K562 (cell line): ENCODE data around the gene EGLN1. TPM values are rescaled to one million over a fixed set of nuclear protein-coding genes. Genes with fewer than 3 reads are reported as not detected.

Source experiments
- ATAC-seq: fragments of 200-7000 bp; cut with Tn5 transposase; 3 replicates; pipeline ENCODE4 v1.9.1; 2020; ENCODE audit warnings: moderate library complexity
- BruUV-seq: library from RNA; stranded (reverse); fragments of 400-500 nt; replicated peaks from 2 replicates; lab custom pipeline; 2021; lab: Mats Ljungman, UMichigan
- CTCF ChIA-PET: fragments of 300-600 bp; formaldehyde crosslinking; extraction: SDS; loops from one replicate; lab custom pipeline; 2021; ENCODE audit warnings: low intra/inter-chr PET ratio; lab: Yijun Ruan, JAX
- POLR2A ChIA-PET: fragments of 300-600, 350-650 bp; sonication (Branson Sonifier 250); formaldehyde crosslinking; extraction: SDS; loops from one replicate; lab custom pipeline; 2021; ENCODE audit warnings: antibody characterized with exemption, inconsistent platforms; lab: Yijun Ruan, JAX
- DNase-seq, 4 experiments: peaks; one replicate each; pipeline versions ENCODE4 v3.0.0 to v3.0.0-alpha.2; 2011 to 2018; ENCODE audit warnings: low spot score in 3 of 4, mixed read lengths in 3 of 4; ENCODE audit errors: extremely low read depth in 1 of 4
- FAIRE-seq: peaks from 2 replicates; lab custom pipeline; 2011; peaks lifted over from hg19 to GRCh38; lab: Jason Lieb, UNC
- H2AFZ ChIP-seq: 2 replicates; pipeline ENCODE4 v1.6.0; 2011; ENCODE audit warnings: low read depth, low read length, control low read depth, inconsistent platforms
- H3K27ac ChIP-seq: fragments of 200-600 bp; 3 replicates; pipeline ENCODE4 v1.8.0; 2011; ENCODE audit warnings: low read depth, mild to moderate bottlenecking, control low read depth, inconsistent platforms, low read length, moderate library complexity, mixed read lengths; ENCODE audit errors: extremely low read depth
- H3K27me3 ChIP-seq, 2 experiments: fragments of 300-600 bp in 1 of 2; 2 replicates in 1 of 2; 3 replicates in 1 of 2; pipeline versions ENCODE4 v1.6.0 to v1.8.0; 2011; ENCODE audit warnings: inconsistent platforms in 2 of 2, low read length in 2 of 2, mild to moderate bottlenecking in 1 of 2, mixed read lengths in 1 of 2, moderate library complexity in 1 of 2; ENCODE audit not compliant: control insufficient read depth in 2 of 2, insufficient read depth in 2 of 2
- H3K36me3 ChIP-seq: fragments of 300-600 bp; 3 replicates; pipeline ENCODE4 v1.8.0; 2011; ENCODE audit warnings: mild to moderate bottlenecking, low read length, inconsistent platforms; ENCODE audit not compliant: control insufficient read depth, insufficient read depth
- H3K4me1 ChIP-seq, 2 experiments: fragments of 200-600 bp in 1 of 2; replicated peaks in 1 of 2; 2 replicates in 1 of 2; 3 replicates in 1 of 2; pipeline versions ENCODE4 v1.5.1 to v1.8.0; 2011; ENCODE audit warnings: inconsistent platforms in 2 of 2, low read length in 2 of 2, mild to moderate bottlenecking in 1 of 2, mixed read lengths in 1 of 2, moderate library complexity in 1 of 2; ENCODE audit not compliant: control insufficient read depth in 2 of 2, insufficient read depth in 2 of 2
- H3K4me2 ChIP-seq: 2 replicates; pipeline ENCODE4 v1.6.1; 2011; ENCODE audit warnings: low read length, control low read depth, inconsistent platforms, mixed read lengths; ENCODE audit not compliant: insufficient read depth
- H3K4me3 ChIP-seq: fragments of 200-600 bp; sonication (generic), shearing (Covaris generic); 2 replicates; pipeline ENCODE4 v1.5.1; 2016; ENCODE audit warnings: control low read depth, inconsistent platforms
- H3K79me2 ChIP-seq: fragments of 200-600 bp; 3 replicates; pipeline ENCODE4 v1.8.0; 2011; ENCODE audit warnings: low read length, inconsistent platforms; ENCODE audit not compliant: control insufficient read depth, insufficient read depth
- H3K9ac ChIP-seq, 2 experiments: 2 replicates each; pipeline versions ENCODE4 v1.6.0 to v1.6.1; 2011; ENCODE audit warnings: low read depth in 2 of 2, low read length in 2 of 2, control low read depth in 1 of 2, inconsistent platforms in 1 of 2, mild to moderate bottlenecking in 1 of 2, mixed read lengths in 1 of 2; ENCODE audit not compliant: insufficient read depth in 1 of 2
- H3K9me1 ChIP-seq: one replicate; pipeline ENCODE4 v1.6.0; 2011; ENCODE audit warnings: inconsistent platforms, mild to moderate bottlenecking, low read length, moderate library complexity; ENCODE audit not compliant: control insufficient read depth, insufficient read depth
- H3K9me3 ChIP-seq: replicated peaks from 2 replicates; pipeline ENCODE4 v1.5.1; 2011; ENCODE audit warnings: low read depth, low read length, inconsistent platforms; ENCODE audit not compliant: control insufficient read depth, insufficient read depth
- H4K20me1 ChIP-seq: replicated peaks from 2 replicates; pipeline ENCODE4 v1.6.1; 2011; ENCODE audit warnings: low read length, inconsistent platforms, mixed read lengths; ENCODE audit not compliant: control insufficient read depth, insufficient read depth
- C11orf30 ChIP-seq: fragments of 450-650 bp; IDR thresholded peaks from 2 replicates; pipeline ENCODE4 v1.6.1; 2016; ENCODE audit warnings: low read depth, mild to moderate bottlenecking
- ESRRB ChIP-seq: fragments of 250-450 bp; sonication (Bioruptor Pico); IDR thresholded peaks from 2 replicates; pipeline ENCODE4 v1.5.0; 2020; ENCODE audit warnings: mild to moderate bottlenecking, moderate library complexity, borderline replicate concordance
- ETV6 ChIP-seq, 3 experiments: fragments of 150-350 bp in 1 of 3; sonication (generic) in 1 of 3; formaldehyde crosslinking in 1 of 3; IDR thresholded peaks; 2 replicates each; pipeline versions ENCODE4 v1.6.1 to v1.8.0; 2014 to 2022; ENCODE audit warnings: borderline replicate concordance in 2 of 3, low read depth in 2 of 3, antibody characterized with exemption in 1 of 3, low read length in 1 of 3, mild to moderate bottlenecking in 1 of 3, missing genetic modification reagents in 1 of 3
- EZH2 ChIP-seq: IDR thresholded peaks from 2 replicates; pipeline ENCODE4 v1.6.1; 2012; ENCODE audit warnings: low read depth, mild to moderate bottlenecking, inconsistent platforms, low read length, borderline replicate concordance
- HEY1 ChIP-seq: fragments of 250-450 bp; sonication (Bioruptor Pico); IDR thresholded peaks from 2 replicates; pipeline ENCODE4 v1.5.0; 2020; ENCODE audit warnings: mild to moderate bottlenecking, moderate library complexity, borderline replicate concordance
- KDM1A ChIP-seq, 2 experiments: fragments of 450-650 bp; IDR thresholded peaks; 2 replicates each; pipeline ENCODE4 v1.6.1; 2016; ENCODE audit warnings: mild to moderate bottlenecking in 2 of 2
- KHSRP ChIP-seq: fragments of 450-650 bp; IDR thresholded peaks from 2 replicates; pipeline ENCODE4 v1.6.1; 2017
- MAFF ChIP-seq: IDR thresholded peaks from 2 replicates; pipeline ENCODE4 v1.6.1; 2012; ENCODE audit warnings: low read length, improper control_type of control experiment
- MAFK ChIP-seq: IDR thresholded peaks from 2 replicates; pipeline ENCODE4 v1.6.1; 2011; ENCODE audit warnings: low read length, improper control_type of control experiment
- SMAD1 ChIP-seq: fragments of 150-350 bp; IDR thresholded peaks from 2 replicates; pipeline ENCODE4 v1.6.1; 2014; ENCODE audit warnings: low read length, low read depth; ENCODE audit not compliant: partially characterized antibody
- SRSF3 ChIP-seq: fragments of 200-400 bp; formaldehyde crosslinking; IDR thresholded peaks from 2 replicates; pipeline ENCODE4 v1.6.1; 2016; ENCODE audit warnings: mild to moderate bottlenecking, low read length, moderate library complexity; ENCODE audit not compliant: insufficient read depth
- TCF3 ChIP-seq: sonication (generic); formaldehyde crosslinking; IDR thresholded peaks from 2 replicates; pipeline ENCODE4 v1.4.0; 2020; ENCODE audit warnings: mild to moderate bottlenecking, missing genetic modification reagents
- TEAD2 ChIP-seq: fragments of 450-650 bp; IDR thresholded peaks from 2 replicates; pipeline ENCODE4 v1.6.1; 2016; ENCODE audit warnings: missing genetic modification characterization, control low read depth, missing compliant biosample characterization
- ZFP30 ChIP-seq: fragments of 250-450 bp; sonication (Bioruptor Pico); IDR thresholded peaks from 2 replicates; pipeline ENCODE4 v1.8.0; 2022; ENCODE audit warnings: moderate library complexity, mild to moderate bottlenecking, inconsistent platforms, borderline replicate concordance
- ZNF408 ChIP-seq: fragments of 250-450 bp; sonication (Bioruptor Pico); IDR thresholded peaks from 2 replicates; pipeline ENCODE4 v1.4.0; 2020; ENCODE audit warnings: low read depth, mild to moderate bottlenecking, moderate library complexity
- ZZZ3 ChIP-seq: fragments of 450-650 bp; IDR thresholded peaks from 2 replicates; pipeline ENCODE4 v1.6.1; 2016; ENCODE audit warnings: antibody characterized with exemption, mild to moderate bottlenecking, moderate library complexity
- WGBS: fragments of 100-300 bp; shearing (Covaris generic); methylation state at CpG from one replicate; pipeline ENCODE4 v1.1.6; 2016; ENCODE audit warnings: low coverage, mixed read lengths; ENCODE audit not compliant: insufficient coverage; ENCODE audit errors: missing lambda C conversion rate; 5-methylcytosine and 5-hydroxymethylcytosine counted together
- in situ Hi-C: fragments of 300-500 bp; cut with MboI; formaldehyde crosslinking; loops from 4 replicates; pipeline ENCODE4 v1.15.0; 2018; ENCODE audit warnings: inconsistent platforms, mixed read lengths
- intact Hi-C: fragments of 100-400 bp; cut with micrococcal nuclease; formaldehyde crosslinking; loops from 2 replicates; pipeline ENCODE4 v1.14.2; 2022
- polyA plus RNA-seq, 8 experiments: library from polyadenylated mRNA; depleted of rRNA in 4 of 8; stranded (reverse) in 5 of 8; unstranded in 3 of 8; fragments of >200 nt; fragmentation: Nextera tagmentation in 2 of 8; fragmentation: Illumina TruSeq in 1 of 8; extraction: Ambion mirVana in 2 of 8; extraction: Trizol in 1 of 8; gene quantifications; 2 replicates each; pipeline versions ENCODE4 v1.2.1 to v1.2.3, GENCODE V29; 2011 to 2014; ENCODE audit warnings: inconsistent platforms in 1 of 8, missing spikeins in 1 of 8
- total RNA-seq, 7 experiments: library from RNA; depleted of rRNA in 6 of 7; stranded (reverse); fragments of >200 nt in 6 of 7; fragmentation: Illumina TruSeq in 2 of 7; extraction: Trizol in 2 of 7; gene quantifications; 2 replicates each; pipeline versions ENCODE4 v1.2.1 to v1.2.3, GENCODE V29; 2011 to 2021; ENCODE audit warnings: low replicate concordance in 1 of 7
- TF ChIP-seq, protein P1 (sequence below): conservative IDR thresholded peaks from 2 replicates; pipeline ENCODE4 v1.6.1; 2011; ENCODE audit warnings: low read depth, mild to moderate bottlenecking, low read length; ENCODE audit not compliant: control insufficient read depth
- TF ChIP-seq, protein P2 (sequence below): IDR thresholded peaks from 2 replicates; pipeline ENCODE4 v1.6.1; 2016; ENCODE audit warnings: missing genetic modification characterization, missing compliant biosample characterization
- TF ChIP-seq, protein P3 (sequence below), 2 experiments: fragments of 450-650 bp; IDR thresholded peaks; 2 replicates each; pipeline ENCODE4 v1.6.1; 2016

EGLN1 gene
- total and polyA plus RNA-seq, 9 of the 15 experiments (the other 6 are each of a cell fraction or from before 2014, with no cell fraction given) = 5.2 to 54.3 (median 24.6) TPM

DNA sequence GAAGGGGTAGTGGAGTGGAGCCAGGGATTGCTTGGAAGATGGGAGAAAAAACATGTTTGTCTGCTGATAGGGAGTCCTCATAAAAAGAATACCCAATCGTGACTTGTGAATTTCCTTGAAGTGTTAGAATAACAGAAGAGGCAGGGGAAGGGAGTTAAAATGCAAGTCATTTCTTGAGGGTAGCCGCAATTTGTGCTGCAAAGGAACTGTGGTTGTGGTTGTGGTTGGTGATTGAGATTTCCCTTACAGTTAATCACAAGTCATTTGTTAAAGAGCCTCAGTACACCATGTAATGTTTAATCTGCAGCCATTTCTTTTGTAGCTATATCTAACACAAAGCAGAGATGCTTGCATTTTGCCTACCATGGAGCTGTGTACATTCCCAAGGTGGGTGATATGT is 38.5 kb upstream of the EGLN1 start:
- Histone ChIP-seq H3K79me2 (no peaks in the 10 kb centered on the region), H4K20me1 (no peaks in the 10 kb centered on the region), H3K4me3 (no peak overlapping the region), H3K9ac (no peak overlapping the region), H3K4me1 (no peaks in the 10 kb centered on the region; a peak in 1 of 5 replicates), H3K4me2 (no peak overlapping the region), H3K9me1 (no peaks in the 10 kb centered on the region), H3K27ac (no peak overlapping the region), H3K9me3 (no peaks in the 10 kb centered on the region), H3K27me3 (no peaks in the 10 kb centered on the region; a peak in 1 of 5 replicates), H2AFZ (no peak overlapping the region), H3K36me3 (no peaks in the 10 kb centered on the region)
- ChIA-PET CTCF (no interaction called here), POLR2A (no interaction called here)
- intact Hi-C loops = no loop called here
- WGBS = 0% methylated on average over 2 of the region's 2 CpGs
- peak; percentile 72 for ATAC-seq
- FAIRE-seq = no peak
- peak in 2 of 4 experiments; percentile 18 to 55 for DNase-seq
- in situ Hi-C loops = no loop called here
- BruUV-seq = no TSS peak
- TF ChIP-seq TCF3 (CRISPR knock-in tag) (0 out of 2 replicates have a peak, but pooled peaks have one; percentile 29), ZFP30 (CRISPR knock-in tag) (no peak), ZZZ3 (no peak), C11orf30 (peak; percentile 91), EZH2 (no peak), ZNF408 (CRISPR knock-in tag) (no peak), ETV6 (IDR thresholded peaks at IDR 0.05; ENCODE audit: borderline replicate concordance in 1 of 2, low read depth in 2 of 2, low read length in 1 of 2) (no peak), ETV6 (CRISPR knock-in tag; IDR thresholded peaks at IDR 0.05; ENCODE audit: borderline replicate concordance) (no peak), SMAD1 (no peak), MAFK (peak; percentile 29; the same call in 1 of the 2 replicates), KDM1A (IDR thresholded peaks at IDR 0.05) (peak; percentile 69 to 76), SRSF3 (no peak), KHSRP (no peak), MAFF (peak; percentile 52; the same call in 1 of the 2 replicates), ESRRB (CRISPR knock-in tag) (no peak), HEY1 (CRISPR knock-in tag) (0 out of 2 replicates have a peak, but pooled peaks have one; percentile 17), TEAD2 (tag) (no peak)
- TF ChIP-seq, protein P1, sequence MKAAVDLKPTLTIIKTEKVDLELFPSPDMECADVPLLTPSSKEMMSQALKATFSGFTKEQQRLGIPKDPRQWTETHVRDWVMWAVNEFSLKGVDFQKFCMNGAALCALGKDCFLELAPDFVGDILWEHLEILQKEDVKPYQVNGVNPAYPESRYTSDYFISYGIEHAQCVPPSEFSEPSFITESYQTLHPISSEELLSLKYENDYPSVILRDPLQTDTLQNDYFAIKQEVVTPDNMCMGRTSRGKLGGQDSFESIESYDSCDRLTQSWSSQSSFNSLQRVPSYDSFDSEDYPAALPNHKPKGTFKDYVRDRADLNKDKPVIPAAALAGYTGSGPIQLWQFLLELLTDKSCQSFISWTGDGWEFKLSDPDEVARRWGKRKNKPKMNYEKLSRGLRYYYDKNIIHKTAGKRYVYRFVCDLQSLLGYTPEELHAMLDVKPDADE = no peak
- TF ChIP-seq, protein P2, sequence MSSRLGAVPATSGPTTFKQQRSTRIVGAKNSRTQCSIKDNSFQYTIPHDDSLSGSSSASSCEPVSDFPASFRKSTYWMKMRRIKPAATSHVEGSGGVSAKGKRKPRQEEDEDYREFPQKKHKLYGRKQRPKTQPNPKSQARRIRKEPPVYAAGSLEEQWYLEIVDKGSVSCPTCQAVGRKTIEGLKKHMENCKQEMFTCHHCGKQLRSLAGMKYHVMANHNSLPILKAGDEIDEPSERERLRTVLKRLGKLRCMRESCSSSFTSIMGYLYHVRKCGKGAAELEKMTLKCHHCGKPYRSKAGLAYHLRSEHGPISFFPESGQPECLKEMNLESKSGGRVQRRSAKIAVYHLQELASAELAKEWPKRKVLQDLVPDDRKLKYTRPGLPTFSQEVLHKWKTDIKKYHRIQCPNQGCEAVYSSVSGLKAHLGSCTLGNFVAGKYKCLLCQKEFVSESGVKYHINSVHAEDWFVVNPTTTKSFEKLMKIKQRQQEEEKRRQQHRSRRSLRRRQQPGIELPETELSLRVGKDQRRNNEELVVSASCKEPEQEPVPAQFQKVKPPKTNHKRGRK (tag) = no peak
- TF ChIP-seq, protein P3, sequence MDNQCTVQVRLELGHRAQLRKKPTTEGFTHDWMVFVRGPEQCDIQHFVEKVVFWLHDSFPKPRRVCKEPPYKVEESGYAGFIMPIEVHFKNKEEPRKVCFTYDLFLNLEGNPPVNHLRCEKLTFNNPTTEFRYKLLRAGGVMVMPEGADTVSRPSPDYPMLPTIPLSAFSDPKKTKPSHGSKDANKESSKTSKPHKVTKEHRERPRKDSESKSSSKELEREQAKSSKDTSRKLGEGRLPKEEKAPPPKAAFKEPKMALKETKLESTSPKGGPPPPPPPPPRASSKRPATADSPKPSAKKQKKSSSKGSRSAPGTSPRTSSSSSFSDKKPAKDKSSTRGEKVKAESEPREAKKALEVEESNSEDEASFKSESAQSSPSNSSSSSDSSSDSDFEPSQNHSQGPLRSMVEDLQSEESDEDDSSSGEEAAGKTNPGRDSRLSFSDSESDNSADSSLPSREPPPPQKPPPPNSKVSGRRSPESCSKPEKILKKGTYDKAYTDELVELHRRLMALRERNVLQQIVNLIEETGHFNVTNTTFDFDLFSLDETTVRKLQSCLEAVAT (IDR thresholded peaks at IDR 0.05) = peak in 1 of 2 experiments; percentile 93; a peak in 2 of 4 replicates
